T-helper 22 cell (primary cell): Measurements from ENCODE around the gene CTAGE6.
"Not testable (repeated sequence)": the region's sequence is repeated elsewhere in the genome, so short reads cannot be mapped to it uniquely, and the experiment has no call there.

Experiments used
- DNase-seq: peaks from one replicate; pipeline ENCODE4 v3.0.0-alpha.2; 2020; ENCODE audit warnings: low read depth

Gene CTAGE6

GRCh38 chr7:143715543-143716193 lies 41.8 kb downstream of the CTAGE6 start:
- not testable (repeated sequence) for DNase-seq

GRCh38 chr7:143714581-143715454 lies 42.7 kb downstream of the CTAGE6 start:
- DNase-seq = not testable (repeated sequence)

GRCh38 chr7:143712381-143712780 lies 45.1 kb downstream of the CTAGE6 start:
- DNase-seq = not testable (repeated sequence)

GRCh38 chr7:143711727-143712324 lies 45.7 kb downstream of the CTAGE6 start:
- not testable (repeated sequence) for DNase-seq

- DNase-seq = not testable (repeated sequence)
Measured at GRCh38 chr7:143709895-143710294, 47.6 kb downstream of the CTAGE6 start.
